Body of pancreas (tissue), 4 donors: Measurements from ENCODE around the gene PPP1R7.

ENCODE experiments used
- CTCF ChIP-seq, 7 experiments: fragments of 450-650 bp in 4 of 7; fragments of 200-600 bp in 3 of 7; sonication (generic) in 3 of 7; IDR thresholded peaks; one replicate each; pipeline ENCODE4 v1.5.1; 2016 to 2019; ENCODE audit warnings: antibody characterized with exemption in 7 of 7
- POLR2A ChIP-seq, 3 donors: fragments of 450-650 bp; IDR thresholded peaks; one replicate each; pipeline ENCODE4 v1.6.1; 2016; ENCODE audit warnings: antibody characterized with exemption in 3 of 3, mild to moderate bottlenecking in 2 of 3

DNA sequence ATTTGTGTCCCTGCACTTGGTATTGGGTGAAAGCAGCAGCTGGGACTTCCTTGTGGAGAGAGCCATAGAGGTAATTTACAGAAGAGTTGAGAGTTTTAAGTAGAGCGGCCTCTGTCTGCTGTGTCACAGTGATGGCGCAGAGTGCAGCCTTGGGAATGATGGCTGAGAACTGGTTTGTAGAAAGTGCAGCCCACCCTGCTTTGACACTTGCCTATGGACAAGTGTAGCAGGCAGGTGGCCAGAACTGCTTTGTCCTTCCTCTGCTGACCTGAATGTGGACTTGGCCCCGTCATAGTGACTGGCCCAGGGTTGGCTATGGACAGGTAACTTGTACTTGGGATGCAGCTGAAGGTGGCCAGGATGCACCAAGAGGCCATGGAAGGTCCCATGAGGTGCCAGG lies 31.9 kb downstream of the PPP1R7 start:
- TF ChIP-seq POLR2A (IDR thresholded peaks at IDR 0.05) (no peak), CTCF (IDR thresholded peaks at IDR 0.05) (no peak)
